ENCODE measurements around the gene NKD1. TPM values are rescaled to one million over a fixed set of nuclear protein-coding genes. Genes with fewer than 3 reads are reported as not detected.
A peak's percentile ranks its signal among the peaks of the same experiment; 100 is the strongest.

The NKD1 gene
- total RNA-seq, 1 donor from 2014 or later: 1.5 TPM

GRCh38 chr16:50696575-50697420 lies 148.6 kb downstream of the NKD1 start:
- no peaks in the 10 kb centered on the region for H3K36me3 Mint-ChIP-seq (ENCODE audit: low read depth)
- intact Hi-C loops (cut with micrococcal nuclease): no loop called here
- H3K4me3 Mint-ChIP-seq: no peak overlapping the region
- no peaks in the 10 kb centered on the region for H3K9me3 Mint-ChIP-seq
- no peak for ATAC-seq (ENCODE audit: low read depth)
- H3K27me3 Mint-ChIP-seq: peaks cover 4% of the 10 kb centered on the region
- no peak for DNase-seq
- ChIA-PET POLR2A (interaction anchor here (0.8 to 3.9 kb wide), 5 partner anchors 10 to 45 kb away, joined by 4 to 34 read pairs (median 10); partner anchors contain the start of genes CYLD and SNX20), CTCF (no interaction called here)
- peaks cover 76% of the 10 kb centered on the region for H3K4me1 Mint-ChIP-seq
- TF ChIP-seq CTCF (IDR thresholded peaks at IDR 0.05): no peak
- peak overlapping the region; percentile 87 for H3K27ac Mint-ChIP-seq

GRCh38 chr16:50697421-50697715 lies 149.2 kb downstream of the NKD1 start:
- intact Hi-C loops (cut with micrococcal nuclease): no loop called here
- peaks cover 74% of the 10 kb centered on the region for H3K4me1 Mint-ChIP-seq
- peak overlapping the region; percentile 87 for H3K27ac Mint-ChIP-seq
- no peak for DNase-seq
- peaks cover 4% of the 10 kb centered on the region for H3K27me3 Mint-ChIP-seq
- no peaks in the 10 kb centered on the region for H3K9me3 Mint-ChIP-seq
- ChIA-PET POLR2A (interaction anchor here (1.0 to 3.9 kb wide), 5 partner anchors 11 to 423 kb away, joined by 3 to 34 read pairs (median 10); partner anchors contain the start of genes CYLD and SNX20), CTCF (interaction anchor here (0.9 kb wide), 1 partner anchor 32 kb away, joined by 3 read pairs; no protein-coding TSS in a partner anchor)
- H3K36me3 Mint-ChIP-seq (ENCODE audit: low read depth): no peaks in the 10 kb centered on the region
- peak overlapping the region; percentile 87 for H3K4me3 Mint-ChIP-seq
- ATAC-seq (ENCODE audit: low read depth): no peak
- no peak for TF ChIP-seq CTCF (IDR thresholded peaks at IDR 0.05)

GRCh38 chr16:50697881-50698767 lies 149.9 kb downstream of the NKD1 start:
- DNase-seq (peak; percentile 40), ATAC-seq (ENCODE audit: low read depth) (peak; percentile 69)
- intact Hi-C loops (cut with micrococcal nuclease): loop anchor here (1.0 kb wide), 2 partner anchors 14 to 44 kb away; partner anchors contain the start of gene CYLD
- H3K4me3 Mint-ChIP-seq: peak overlapping the region; percentile 87
- H3K4me1 Mint-ChIP-seq: peaks cover 71% of the 10 kb centered on the region
- ChIA-PET CTCF (interaction anchor here (0.9 kb wide), 1 partner anchor 33 kb away, joined by 3 read pairs; no protein-coding TSS in a partner anchor), POLR2A (interaction anchor here (0.8 to 3.9 kb wide), 7 partner anchors 12 to 632 kb away, joined by 3 to 34 read pairs (median 4); partner anchors contain the start of genes CYLD, HEATR3 and SNX20)
- H3K27ac Mint-ChIP-seq: peak overlapping the region; percentile 87
- no peak for TF ChIP-seq CTCF (IDR thresholded peaks at IDR 0.05)
- H3K9me3 Mint-ChIP-seq: no peaks in the 10 kb centered on the region
- H3K36me3 Mint-ChIP-seq (ENCODE audit: low read depth): no peaks in the 10 kb centered on the region
- H3K27me3 Mint-ChIP-seq: peaks cover 2% of the 10 kb centered on the region

Other genes with a start within 250 kb of the NKD1 start
- 60.3 and 65.2 TPM in 2 replicates for gene BRD7, start 179.4 kb upstream of the NKD1 start, total RNA-seq
- gene SNX20, start 132.9 kb downstream of the NKD1 start, total RNA-seq: 33.1 and 34.5 TPM in 2 replicates
- 2.9 and 3.7 TPM in 2 replicates for gene NOD2, start 145.2 kb downstream of the NKD1 start, total RNA-seq
- 116 and 122 TPM in 2 replicates for gene CYLD, start 193.7 kb downstream of the NKD1 start, total RNA-seq